ENCODE results near the gene HOXD8. TPM values are rescaled to one million over a fixed set of nuclear protein-coding genes. Genes with fewer than 3 reads are reported as not detected.

Gene HOXD8
- total and polyA plus RNA-seq, 2 of the 8 experiments (the other 6 are each of a cell fraction or from before 2014, with no cell fraction given): not detected

- no peak overlapping the region for H3K27ac ChIP-seq (ENCODE audit: low read depth, low read length)
- POLR2A ChIA-PET (ENCODE audit: partially characterized antibody): interaction anchor here (1.5 kb wide), 1 partner anchor 49 kb away, joined by 4 read pairs; no protein-coding TSS in a partner anchor
Observed at GRCh38 chr2:176163672-176164056, 34.2 kb downstream of the HOXD8 start.

More at GRCh38 chr2:176163672-176164056, 34.2 kb downstream of the HOXD8 start:
- H3K14ac ChIP-seq (ENCODE audit: insufficient read length): no peak overlapping the region
- TF ChIP-seq RNF2 (IDR thresholded peaks at IDR 0.05; ENCODE audit: borderline replicate concordance, low read depth, low read length, missing control alignments, poor library complexity, severe bottlenecking) (peak; percentile 56), CHD1 (IDR thresholded peaks at IDR 0.05; ENCODE audit: low read depth, low read length) (no peak)
- CTCF ChIA-PET (ENCODE audit: partially characterized antibody): interaction anchor here (0.6 to 3.6 kb wide), 2 partner anchors 24 to 283 kb away, joined by 3 to 25 read pairs; no protein-coding TSS in a partner anchor
- H2BK20ac ChIP-seq (ENCODE audit: low read length): no peak overlapping the region
- H3K9ac ChIP-seq (replicated peaks in 1 of 4; ENCODE audit: extremely low read depth in 1 of 4, low read depth in 3 of 4, low read length in 3 of 4): no peak overlapping the region
- WGBS, 2 experiments (ENCODE audit: extremely low coverage in 1 of 2, insufficient coverage in 1 of 2, insufficient read length in 1 of 2, insufficient replicate concordance in 2 of 2, low coverage in 1 of 2, low lambda C conversion rate in 2 of 2, missing lambda C conversion rate in 1 of 2): 6% methylated on average over 10 of the region's 12 CpGs; no CpG with 5 or more reads in 1 of the 2 experiments
- no peak for FAIRE-seq
- no peak overlapping the region for H3K18ac ChIP-seq (ENCODE audit: extremely low read depth, low read length)
- H3K23ac ChIP-seq (ENCODE audit: insufficient read length): no peak overlapping the region
- no peak overlapping the region; a peak in 2 of 4 replicates for H3K4me2 ChIP-seq (ENCODE audit: insufficient read depth in 1 of 2, low read depth in 2 of 2, low read length in 2 of 2)
- H2BK120ac ChIP-seq (replicated peaks; ENCODE audit: low read depth, low read length): no peak overlapping the region
- no peak overlapping the region for H4K8ac ChIP-seq (ENCODE audit: extremely low read depth, insufficient read depth, low read length)
- H3K56ac ChIP-seq (replicated peaks; ENCODE audit: insufficient read length, low read depth, low read length): no peak overlapping the region
- H3K4ac ChIP-seq (replicated peaks; ENCODE audit: insufficient read length, low read depth, low read length): no peak overlapping the region
- peaks cover 0 to 5% (median 0%) of the 10 kb centered on the region in 4 experiments; a peak in 1 of 8 replicates for H3K36me3 ChIP-seq (ENCODE audit: control insufficient read depth in 2 of 4, insufficient read depth in 4 of 4, low read length in 3 of 4)
- H3K79me2 ChIP-seq (ENCODE audit: control insufficient read depth in 1 of 2, insufficient read depth in 2 of 2, low read length in 2 of 2): no peaks in the 10 kb centered on the region
- H3K9me3 ChIP-seq (ENCODE audit: insufficient read depth in 2 of 2, low read depth in 1 of 2, low read length in 1 of 2): no peaks in the 10 kb centered on the region
- H4K20me1 ChIP-seq (replicated peaks in 1 of 2; ENCODE audit: control insufficient read depth in 1 of 2, insufficient read depth in 2 of 2, low read length in 2 of 2): peaks cover 33 to 35% of the 10 kb centered on the region in 2 experiments
- no peak overlapping the region for H2AFZ ChIP-seq (ENCODE audit: low read length)
- H3K27me3 ChIP-seq (replicated peaks in 1 of 4; ENCODE audit: control insufficient read depth in 3 of 4, extremely low read depth in 1 of 4, insufficient read depth in 3 of 4, low read length in 3 of 4): peaks cover 97 to 100% (median 100%) of the 10 kb centered on the region in 4 experiments
- no peak for DNase-seq (ENCODE audit: low read depth in 1 of 2, low spot score in 2 of 2)
- H3K23me2 ChIP-seq (ENCODE audit: low read depth, low read length): 0 out of 2 replicates have a peak, but pooled peaks cover 2% of the 10 kb centered on the region
- no peak overlapping the region for H2BK12ac ChIP-seq (ENCODE audit: low read depth, low read length)
- no peak overlapping the region for H2BK5ac ChIP-seq (ENCODE audit: low read depth, low read length)
- no peaks in the 10 kb centered on the region for H3K79me1 ChIP-seq (ENCODE audit: low read depth, low read length)
- H3K4me3 ChIP-seq (ENCODE audit: extremely low read depth in 1 of 4, insufficient read depth in 2 of 4, low read depth in 3 of 4, low read length in 4 of 4): no peak overlapping the region
- H4K5ac ChIP-seq (ENCODE audit: insufficient read length, low read depth, low read length): no peak overlapping the region
- no peak overlapping the region for H2BK15ac ChIP-seq (ENCODE audit: low read length)
- peaks cover 0 to 12% (median 6%) of the 10 kb centered on the region in 4 experiments; a peak in 5 of 7 replicates for H3K4me1 ChIP-seq (replicated peaks in 1 of 4; ENCODE audit: control insufficient read depth in 3 of 4, insufficient read depth in 4 of 4, low read length in 3 of 4)
- H4K91ac ChIP-seq (replicated peaks; ENCODE audit: insufficient read length, low read length): no peak overlapping the region
- H2AK5ac ChIP-seq (ENCODE audit: low read depth, low read length): no peak overlapping the region
